HG03039 (cell line): ENCODE data around the gene TSPAN16.
A peak's percentile ranks its signal among the peaks of the same experiment; 100 is the strongest.
"Not testable (repeated sequence)": the region's sequence is repeated elsewhere in the genome, so short reads cannot be mapped to it uniquely, and the experiment has no call there.

Experiments used
- ATAC-seq: cut with Tn5 transposase; IDR thresholded peaks from one replicate; pipeline ENCODE4 v1.9.1; 2021; ENCODE audit warnings: mild to moderate bottlenecking, moderate library complexity; ENCODE audit not compliant: unreplicated experiment

TSPAN16 gene

DNA sequence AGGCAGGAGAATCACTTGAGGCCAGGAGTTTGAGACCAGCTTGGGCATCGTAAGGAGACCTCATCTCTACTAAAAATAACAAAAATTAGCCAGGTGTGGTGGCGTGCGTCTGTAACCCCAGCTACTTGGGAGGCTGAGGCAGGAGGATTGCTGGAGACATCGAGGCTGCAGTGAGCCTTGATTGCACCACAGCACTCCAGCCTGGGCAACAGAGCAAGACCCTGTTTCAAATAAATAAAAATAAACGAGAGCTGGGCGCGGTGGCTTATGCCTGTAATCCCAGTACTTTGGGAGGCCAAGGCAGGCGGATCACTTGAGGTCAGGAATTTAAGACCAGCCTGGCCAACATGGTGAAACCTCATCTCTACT, 44.1 kb downstream of the TSPAN16 start:
- ATAC-seq: not testable (repeated sequence)

DNA sequence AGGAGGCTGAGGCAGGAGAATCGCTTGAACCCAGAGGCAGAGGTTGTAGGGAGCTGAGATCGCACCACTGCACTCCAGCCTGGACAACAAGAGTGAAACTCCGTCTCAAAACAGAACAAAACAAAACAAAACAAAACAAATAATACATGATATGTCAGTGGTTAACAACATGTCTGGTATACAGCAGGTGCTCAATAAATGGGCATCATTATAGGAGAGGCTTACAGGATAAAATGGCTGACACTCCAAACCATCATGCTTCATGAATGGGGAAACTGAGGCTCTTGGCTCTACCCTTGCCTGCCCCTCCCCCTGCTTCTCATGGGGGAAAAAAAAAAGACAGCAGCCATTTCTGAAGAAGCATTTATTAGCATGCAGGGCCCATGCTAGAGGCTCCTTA, 46.5 kb downstream of the TSPAN16 start:
- no peak for ATAC-seq

DNA sequence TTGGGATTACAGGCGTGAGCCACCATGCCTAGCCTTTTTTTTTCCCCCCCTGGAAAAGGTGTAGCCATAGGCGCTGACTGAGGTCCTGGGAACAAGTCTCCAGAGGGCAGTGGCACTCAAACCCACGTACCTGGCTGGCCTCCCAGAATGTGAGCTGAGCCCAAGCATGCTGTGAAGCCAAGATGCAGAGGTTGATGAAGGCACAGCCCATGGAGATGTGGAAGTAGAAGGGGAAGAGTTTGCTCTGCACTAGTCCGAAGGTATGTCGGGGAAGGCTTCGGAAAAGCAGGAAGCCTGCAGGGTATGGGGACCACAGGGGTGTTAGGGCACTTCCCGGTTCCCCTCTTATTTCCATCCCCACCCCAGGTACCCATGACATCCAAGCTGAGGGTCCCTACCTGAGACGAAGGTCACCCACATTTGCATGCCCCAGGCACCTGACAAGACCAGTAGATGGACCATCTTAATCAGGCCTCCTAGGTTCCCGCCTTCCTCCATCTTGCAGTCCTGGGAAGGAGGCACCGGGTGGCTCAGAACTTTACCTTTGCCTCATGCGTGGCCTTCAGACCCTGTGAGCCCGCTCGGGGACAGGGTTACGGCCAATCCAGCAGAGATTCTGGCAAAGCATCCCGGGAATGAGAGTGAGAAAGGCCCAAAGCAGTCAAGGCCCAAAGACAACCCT, 49.3 kb downstream of the TSPAN16 start:
- no peak for ATAC-seq

DNA sequence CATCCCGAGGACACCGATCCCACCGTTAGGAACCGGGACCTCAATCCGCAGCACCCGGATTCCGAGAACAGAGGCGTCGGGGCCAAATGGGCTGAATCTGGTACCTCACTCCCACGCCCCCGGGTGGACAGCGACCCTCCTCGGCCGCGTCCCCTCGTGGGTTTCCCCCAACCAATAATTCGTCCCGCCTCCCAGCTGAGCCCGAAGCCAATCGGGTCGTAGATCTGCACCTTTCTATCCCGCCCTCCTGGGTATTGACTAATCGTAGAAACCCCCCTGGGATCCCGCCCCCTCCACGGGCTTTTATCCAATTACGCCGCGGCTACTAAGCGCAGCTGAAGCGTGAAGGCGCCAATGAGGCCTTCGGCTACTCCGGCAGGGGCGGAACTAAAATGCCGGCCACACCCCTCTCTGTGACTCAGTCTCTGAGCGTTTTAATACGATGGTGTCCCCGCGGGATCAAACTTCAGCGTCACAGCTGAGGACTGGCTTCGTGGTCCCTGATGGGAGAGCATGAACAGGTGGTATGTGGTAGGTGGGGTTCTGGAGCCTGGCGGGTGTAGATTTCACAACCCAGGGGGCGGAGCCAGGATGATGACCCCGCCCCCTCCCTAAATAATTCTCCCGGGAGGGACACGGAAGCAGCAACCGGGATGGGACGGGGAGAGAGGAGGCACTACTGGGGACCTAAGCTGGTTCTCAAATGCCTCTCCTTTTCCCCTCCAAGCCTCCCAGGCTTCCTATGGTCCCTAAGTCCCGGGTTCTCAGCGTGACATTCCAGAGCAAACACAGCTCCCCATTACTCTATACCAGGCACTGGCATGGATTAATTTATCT, 50.4 kb downstream of the TSPAN16 start, which contains the start of the genes CCDC159 and TMEM205:
Gene CCDC159 (plus strand): TSS at position 416 of the 837 bp plus-strand sequence. CDS start 88 bp downstream, at position 504.
Gene TMEM205 (minus strand): TSS at position 165 of the 837 bp plus-strand sequence. CDS start 649 bp downstream, outside the sequence.
- peak; percentile 84 for ATAC-seq

DNA sequence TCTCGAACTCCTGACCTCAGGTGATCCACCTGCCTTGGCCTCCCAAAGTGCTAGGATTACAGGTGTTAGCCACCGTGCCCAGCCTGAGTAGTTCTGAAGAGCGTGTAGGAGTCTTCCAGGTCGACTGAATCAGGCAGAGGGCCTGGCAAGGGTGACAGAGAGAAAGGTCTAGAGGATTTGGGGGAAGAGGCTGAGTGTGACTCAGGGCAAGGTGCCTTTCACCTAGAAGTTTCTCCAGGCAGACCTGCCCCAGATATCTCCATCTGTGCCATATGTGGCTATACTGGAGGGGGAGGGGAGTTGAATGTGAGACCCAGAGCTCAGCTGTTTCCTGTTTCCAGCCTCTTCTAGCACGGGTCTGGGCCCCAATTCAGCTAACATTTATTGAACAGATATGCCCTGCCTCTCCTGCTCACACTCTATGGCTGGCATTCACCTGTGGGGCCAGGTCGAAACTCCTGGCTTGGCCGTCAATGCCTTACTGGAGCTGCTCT, 51.6 kb downstream of the TSPAN16 start:
- ATAC-seq: no peak

DNA sequence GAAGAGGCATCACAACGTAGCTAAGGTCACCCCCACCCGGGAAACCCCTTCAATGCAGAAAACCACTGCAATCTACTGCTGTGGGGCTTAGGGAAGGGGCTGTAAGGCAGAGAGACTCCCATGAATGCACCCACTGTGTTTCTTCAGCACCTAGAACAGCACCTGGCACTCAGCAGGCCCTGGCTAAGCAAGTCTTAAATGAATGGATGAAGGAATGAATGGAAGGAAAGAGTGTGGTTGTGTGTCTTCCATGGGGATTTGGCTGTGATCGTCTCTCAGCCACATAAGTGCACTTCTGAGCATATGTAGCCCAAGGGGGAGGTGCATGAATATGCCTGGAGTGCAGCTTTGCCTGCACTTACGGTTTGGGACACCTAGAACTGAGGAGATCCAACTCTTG, 53.2 kb downstream of the TSPAN16 start:
- no peak for ATAC-seq

DNA sequence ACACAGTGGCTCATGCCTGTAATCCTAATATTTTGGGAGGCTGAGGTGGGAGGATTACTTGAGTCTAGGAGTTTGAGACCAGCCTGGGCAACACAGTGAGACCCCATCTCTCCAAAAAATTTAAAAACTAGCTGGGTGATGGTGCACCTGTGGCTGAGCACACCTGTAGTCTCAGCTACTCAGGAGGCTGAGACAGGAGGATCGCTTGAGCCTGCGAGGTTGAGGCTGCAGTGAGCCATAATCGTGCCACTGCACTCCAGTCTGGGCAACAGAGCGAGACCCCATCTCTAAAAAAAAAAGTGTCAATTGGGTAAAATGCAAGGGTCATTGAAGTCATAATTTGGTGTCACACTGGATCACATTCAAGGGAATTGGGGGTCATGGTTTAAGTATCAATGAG, 58.1 kb downstream of the TSPAN16 start:
- not testable (repeated sequence) for ATAC-seq

DNA sequence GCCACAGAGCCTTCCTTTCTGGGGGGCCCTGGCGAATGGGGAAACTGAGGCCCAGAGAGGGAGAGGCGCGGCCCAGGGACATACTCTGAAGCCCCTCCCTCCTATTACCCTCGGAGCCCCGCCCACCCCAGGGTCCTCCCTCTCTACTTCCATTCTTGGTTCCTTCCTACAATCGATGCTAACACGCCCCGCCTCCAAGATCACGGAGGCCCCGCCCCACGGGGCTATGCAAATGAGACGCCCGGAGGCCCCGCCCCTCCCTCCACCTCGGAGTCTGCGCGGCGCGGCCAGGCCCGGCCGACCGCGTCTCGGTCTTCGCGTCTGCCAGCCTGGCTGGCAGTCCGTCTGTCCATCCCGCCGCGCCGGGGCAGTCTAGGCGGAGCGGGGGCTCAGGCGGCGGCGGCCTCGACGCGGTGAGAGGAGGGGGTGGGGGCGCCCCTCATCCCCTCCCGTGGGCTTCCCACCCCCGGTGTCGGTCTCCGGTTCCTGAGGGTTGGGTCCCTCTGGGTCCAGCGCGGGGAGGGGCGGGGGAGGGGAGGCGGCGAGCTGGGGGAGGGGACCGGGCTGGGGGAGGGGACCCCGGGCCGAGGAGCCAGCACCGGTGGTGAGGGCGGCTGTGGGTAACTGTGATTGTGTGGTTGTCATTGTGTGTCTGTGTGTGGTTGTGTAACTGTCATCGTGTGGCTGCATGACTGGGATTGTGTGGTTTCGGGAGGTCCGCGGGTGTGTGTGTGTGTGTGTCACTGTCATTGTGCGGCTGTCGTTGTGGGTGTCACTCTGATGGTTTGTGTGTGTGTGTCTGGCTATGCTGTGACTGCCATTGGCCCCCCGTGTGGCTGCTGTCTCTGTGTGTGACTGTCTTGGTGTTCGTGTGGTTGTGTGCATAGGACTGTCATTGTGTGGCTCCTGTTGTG, 59.5 kb downstream of the TSPAN16 start, which contains the start of gene PLPPR2:
Gene PLPPR2 (plus strand): TSS at position 273 of the 914 bp plus-strand sequence. CDS start 2,242 bp downstream, outside the sequence.
- no peak for ATAC-seq

DNA sequence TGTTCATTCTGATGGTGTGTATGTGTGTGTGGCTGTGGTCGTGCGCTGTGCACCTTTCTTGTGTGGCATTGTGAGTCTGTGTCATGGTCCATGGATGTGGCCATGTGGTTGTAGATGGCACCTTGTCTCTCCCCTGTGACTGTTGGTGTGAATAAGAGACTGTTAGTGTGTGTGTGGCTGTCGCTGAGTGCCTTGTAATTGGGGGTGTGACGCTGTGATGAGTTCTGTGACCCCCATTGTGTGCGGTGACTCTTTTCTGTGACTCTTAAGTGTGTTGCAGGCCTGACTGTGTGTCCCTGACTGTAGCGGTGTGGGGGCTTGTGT, 60.1 kb downstream of the TSPAN16 start:
- no peak for ATAC-seq

DNA sequence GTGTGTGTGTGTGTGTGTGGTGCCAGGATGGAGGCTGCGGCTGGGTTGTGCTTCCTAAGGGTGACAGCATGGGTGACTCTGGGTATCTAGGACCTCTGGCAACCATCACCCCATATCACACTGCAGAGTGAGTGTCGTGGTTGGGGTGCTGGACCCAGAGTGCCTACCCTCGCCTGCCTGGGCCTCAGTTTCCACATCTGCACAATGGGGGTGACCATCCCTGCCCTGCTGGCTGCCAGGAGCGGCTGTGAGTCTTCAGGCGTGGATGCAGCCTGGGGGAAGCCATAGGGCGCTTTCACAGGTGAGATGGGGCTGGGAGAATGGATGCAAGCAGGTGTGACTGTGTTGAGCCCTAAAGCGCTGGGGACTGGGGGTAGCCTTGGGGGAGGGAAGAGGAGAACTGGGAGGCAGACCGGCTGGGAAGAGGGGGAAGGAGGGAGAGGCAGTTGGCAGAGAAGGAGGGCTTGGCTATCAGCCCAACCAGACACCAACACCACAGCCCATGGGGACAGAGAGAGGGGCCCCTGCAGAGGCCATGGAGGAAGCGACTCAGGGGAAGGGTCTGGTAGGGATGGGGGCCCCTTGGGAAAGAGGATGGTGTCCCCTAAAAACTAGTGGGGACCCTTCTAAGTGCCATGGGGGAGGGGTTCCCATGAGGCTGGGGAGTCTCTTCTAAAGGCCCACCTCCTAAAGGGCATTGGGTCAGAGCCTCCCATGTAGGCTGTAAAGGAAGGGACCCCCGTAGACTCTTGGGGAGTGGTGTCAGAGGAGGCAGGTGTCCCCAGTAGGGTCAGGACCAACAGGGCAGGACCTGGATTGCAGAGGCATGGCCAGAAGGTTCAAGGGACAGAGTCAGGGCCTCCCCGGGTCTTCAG, 61.0 kb downstream of the TSPAN16 start:
- ATAC-seq: no peak

DNA sequence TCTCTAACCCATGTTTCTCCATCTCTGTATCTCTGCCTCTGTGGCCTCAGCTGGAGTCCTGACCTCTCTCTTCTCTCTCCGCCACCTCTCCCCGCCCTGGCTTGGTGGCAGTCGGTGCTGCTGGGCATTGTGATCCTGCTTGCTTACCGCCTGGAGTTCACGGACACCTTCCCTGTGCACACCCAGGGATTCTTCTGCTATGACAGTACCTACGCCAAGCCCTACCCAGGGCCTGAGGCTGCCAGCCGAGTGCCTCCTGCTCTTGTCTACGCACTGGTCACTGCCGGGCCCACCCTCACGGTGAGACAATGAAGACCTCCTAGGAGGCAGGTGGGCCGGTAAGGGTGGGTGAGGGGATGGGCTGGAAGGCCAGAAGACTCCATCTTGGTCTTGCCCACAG, 63.5 kb downstream of the TSPAN16 start:
- no peak for ATAC-seq

DNA sequence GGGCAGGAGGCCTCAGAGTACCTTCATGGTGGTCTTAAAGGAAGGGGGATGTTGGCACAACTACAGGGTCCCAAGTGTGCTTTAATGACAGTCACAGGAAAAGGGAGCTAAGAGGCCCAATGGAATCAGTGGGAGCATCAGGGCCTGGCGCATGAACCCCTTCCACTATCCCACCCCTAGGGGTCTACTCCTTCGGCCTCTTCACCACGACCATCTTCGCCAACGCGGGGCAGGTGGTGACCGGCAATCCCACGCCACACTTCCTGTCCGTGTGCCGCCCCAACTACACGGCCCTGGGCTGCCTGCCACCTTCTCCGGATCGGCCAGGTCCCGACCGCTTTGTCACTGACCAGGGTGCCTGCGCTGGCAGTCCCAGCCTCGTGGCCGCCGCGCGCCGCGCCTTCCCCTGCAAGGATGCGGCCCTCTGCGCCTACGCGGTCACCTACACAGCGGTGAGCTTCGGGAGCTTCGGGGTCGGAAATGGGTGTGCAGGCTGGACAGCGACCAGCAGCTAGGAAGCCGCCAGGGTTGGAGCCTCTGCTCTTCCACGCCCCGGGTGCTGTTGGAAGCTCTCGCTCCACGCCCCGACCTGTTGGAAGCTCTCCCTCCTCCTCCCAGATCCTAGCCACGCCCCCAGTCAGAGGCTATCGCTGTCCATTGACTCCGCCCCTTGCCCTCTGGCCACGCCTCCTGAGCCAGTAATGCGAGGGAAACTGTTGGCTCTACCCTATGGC, 65.2 kb downstream of the TSPAN16 start:
- ATAC-seq: no peak

DNA sequence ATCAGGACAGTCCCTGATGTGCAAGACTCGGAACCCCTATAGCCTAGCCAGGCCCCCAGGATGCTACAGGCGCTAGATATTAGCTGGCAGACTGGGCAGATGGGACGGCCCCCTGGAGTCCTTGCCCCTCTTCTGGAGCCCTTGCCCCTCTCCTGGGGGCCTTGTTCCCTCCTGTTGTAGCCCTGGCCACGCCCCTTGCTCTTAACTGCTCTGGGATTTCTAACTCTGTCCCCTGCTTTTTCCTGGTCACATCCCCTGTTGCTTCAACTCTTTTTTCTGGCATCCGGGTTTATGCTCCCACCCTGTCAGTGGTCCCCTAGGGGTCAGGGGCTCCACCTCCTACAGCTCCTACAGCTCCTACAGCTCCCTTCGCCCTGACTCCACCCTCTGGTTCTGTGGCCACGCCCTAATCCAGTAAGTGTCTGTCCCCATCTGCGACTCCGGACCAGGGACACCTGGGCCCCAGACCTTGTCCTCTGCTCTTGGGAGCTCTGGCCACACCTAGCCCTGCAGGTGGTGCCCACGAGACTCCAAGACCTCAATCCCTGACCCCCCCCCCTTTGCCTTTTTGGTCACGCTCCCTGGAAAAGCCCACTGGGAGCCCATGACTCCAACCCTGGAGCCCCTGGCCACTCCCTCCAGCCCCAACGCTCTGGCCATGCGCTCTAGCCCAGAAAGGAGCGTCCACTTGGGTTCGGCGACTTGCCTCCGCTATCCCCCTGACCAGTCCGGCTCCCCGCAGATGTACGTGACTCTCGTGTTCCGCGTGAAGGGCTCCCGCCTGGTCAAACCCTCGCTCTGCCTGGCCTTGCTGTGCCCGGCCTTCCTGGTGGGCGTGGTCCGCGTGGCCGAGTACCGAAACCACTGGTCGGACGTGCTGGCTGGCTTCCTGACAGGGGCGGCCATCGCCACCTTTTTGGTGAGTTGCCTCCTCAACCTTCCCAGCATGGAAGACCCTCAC, 66.1 kb downstream of the TSPAN16 start:
- ATAC-seq: no peak

DNA sequence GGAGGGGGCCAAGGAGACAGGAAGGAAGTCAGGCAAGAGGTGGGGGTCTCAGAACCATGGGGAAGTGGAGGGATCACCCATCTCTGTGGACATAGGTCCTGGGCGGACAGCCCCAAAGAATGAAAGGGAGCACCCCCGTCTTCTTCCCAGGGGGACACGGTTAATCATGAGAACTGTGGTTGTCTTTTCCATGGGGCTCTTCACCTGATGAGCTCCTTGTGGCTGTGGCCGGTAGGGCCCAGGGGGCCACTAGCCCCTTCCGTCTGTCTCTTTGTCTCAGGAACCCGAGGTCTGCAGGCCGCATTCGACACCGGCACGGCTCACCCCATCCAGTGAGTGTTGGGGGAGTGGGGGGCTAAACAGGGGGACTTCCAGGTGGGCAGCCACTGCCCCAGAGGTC, 67.9 kb downstream of the TSPAN16 start:
- no peak for ATAC-seq

DNA sequence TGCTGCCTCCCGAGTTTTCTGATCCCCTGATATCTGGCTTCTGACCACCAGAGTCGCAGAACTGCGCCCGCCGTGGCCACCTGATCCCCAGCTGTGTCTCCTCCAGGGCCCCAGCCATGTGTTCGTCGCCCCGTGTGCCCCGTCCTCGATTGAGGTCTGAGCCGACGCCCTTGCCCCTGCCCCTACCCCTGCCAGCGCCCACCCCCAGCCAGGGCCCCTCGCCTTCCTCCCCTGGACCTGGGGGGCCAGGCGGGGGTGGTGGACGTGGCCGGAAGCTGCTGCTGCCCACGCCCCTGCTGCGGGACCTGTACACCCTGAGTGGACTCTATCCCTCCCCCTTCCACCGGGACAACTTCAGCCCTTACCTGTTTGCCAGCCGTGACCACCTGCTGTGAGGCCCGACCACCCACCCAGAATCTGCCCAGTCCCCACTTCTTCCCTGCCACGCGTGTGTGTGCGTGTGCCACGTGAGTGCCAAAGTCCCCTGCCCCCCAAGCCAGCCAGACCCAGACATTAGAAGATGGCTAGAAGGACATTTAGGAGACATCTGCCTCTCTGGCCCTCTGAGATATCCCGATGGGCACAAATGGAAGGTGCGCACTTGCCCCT, 68.4 kb downstream of the TSPAN16 start:
- no peak for ATAC-seq

DNA sequence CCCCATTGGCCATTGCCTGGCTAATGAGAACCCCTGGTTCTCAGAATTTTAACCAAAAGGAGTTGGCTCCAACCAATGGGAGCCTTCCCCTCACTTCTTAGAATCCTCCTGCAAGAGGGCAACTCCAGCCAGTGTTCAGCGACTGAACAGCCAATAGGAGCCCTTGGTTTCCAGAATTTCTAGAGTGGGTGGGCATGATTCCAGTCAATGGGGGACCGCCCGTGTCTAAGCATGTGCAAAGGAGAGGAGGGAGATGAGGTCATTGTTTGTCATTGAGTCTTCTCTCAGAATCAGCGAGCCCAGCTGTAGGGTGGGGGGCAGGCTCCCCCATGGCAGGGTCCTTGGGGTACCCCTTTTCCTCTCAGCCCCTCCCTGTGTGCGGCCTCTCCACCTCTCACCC, 69.0 kb downstream of the TSPAN16 start:
- no peak for ATAC-seq
